ENCODE measurements around the gene HMGN1.

The HMGN1 gene

GRCh38 chr21:39367783-39368182, 18.9 kb upstream of the HMGN1 start:
- DNase-seq (ENCODE audit: low read depth in 2 of 2) = no peak

- DNase-seq (ENCODE audit: low read depth in 2 of 2) = no peak
These were observed 17.7 kb upstream of the HMGN1 start for GRCh38 chr21:39366563-39366962.

GRCh38 chr21:39364949-39365348, 16.1 kb upstream of the HMGN1 start:
- DNase-seq (ENCODE audit: low read depth in 2 of 2) = no peak

- DNase-seq (ENCODE audit: low read depth in 2 of 2) = no peak
These were observed 15.0 kb upstream of the HMGN1 start for GRCh38 chr21:39363607-39364555.

- DNase-seq (ENCODE audit: low read depth in 2 of 2) = no peak
These were observed 13.8 kb upstream of the HMGN1 start for GRCh38 chr21:39362733-39363132.

GRCh38 chr21:39359382-39359781, 10.5 kb upstream of the HMGN1 start:
- no peak for DNase-seq (ENCODE audit: low read depth in 2 of 2)

GRCh38 chr21:39353295-39353694, 4.4 kb upstream of the HMGN1 start:
- DNase-seq (ENCODE audit: low read depth in 2 of 2) = no peak

GRCh38 chr21:39350094-39351005, 1.5 kb upstream of the HMGN1 start:
- DNase-seq (ENCODE audit: low read depth in 2 of 2) = no peak

- DNase-seq (ENCODE audit: low read depth in 2 of 2) = peak; percentile 93 to 94
These were observed 564 bp upstream of the HMGN1 start for GRCh38 chr21:39349211-39350093.

- no peak for DNase-seq (ENCODE audit: low read depth in 2 of 2)
These were observed 891 bp downstream of the HMGN1 start for GRCh38 chr21:39348040-39348354.

- no peak for DNase-seq (ENCODE audit: low read depth in 2 of 2)
These were observed 1.4 kb downstream of the HMGN1 start for GRCh38 chr21:39347537-39347936.

GRCh38 chr21:39346671-39347331, 2.1 kb downstream of the HMGN1 start:
- no peak for DNase-seq (ENCODE audit: low read depth in 2 of 2)

- DNase-seq (ENCODE audit: low read depth in 2 of 2) = no peak
These were observed 2.7 kb downstream of the HMGN1 start for GRCh38 chr21:39346206-39346605.

GRCh38 chr21:39345440-39345839, 3.4 kb downstream of the HMGN1 start:
- DNase-seq (ENCODE audit: low read depth in 2 of 2) = no peak

GRCh38 chr21:39344848-39345247, 4.0 kb downstream of the HMGN1 start:
- DNase-seq (ENCODE audit: low read depth in 2 of 2) = no peak

- DNase-seq (ENCODE audit: low read depth in 2 of 2) = no peak
These were observed 7.5 kb downstream of the HMGN1 start for GRCh38 chr21:39341249-39341923.

GRCh38 chr21:39340687-39341086, 8.2 kb downstream of the HMGN1 start:
- no peak for DNase-seq (ENCODE audit: low read depth in 2 of 2)

GRCh38 chr21:39339231-39339630, 9.7 kb downstream of the HMGN1 start:
- DNase-seq (ENCODE audit: low read depth in 2 of 2) = no peak

- no peak for DNase-seq (ENCODE audit: low read depth in 2 of 2)
These were observed 12.4 kb downstream of the HMGN1 start for GRCh38 chr21:39336457-39337008.

GRCh38 chr21:39334611-39335010, 14.3 kb downstream of the HMGN1 start:
- no peak for DNase-seq (ENCODE audit: low read depth in 2 of 2)
